Activated CD4-positive, alpha-beta T cell treated with anti-CD3 and anti-CD28 coated beads, Interleukin-2, amount 50 U/mL, for 16 hours (primary cell): ENCODE measurements around the gene GNPTAB.
"Not testable (repeated sequence)": the region's sequence is repeated elsewhere in the genome, so short reads cannot be mapped to it uniquely, and the experiment has no call there.

Experiments
- DNase-seq: peaks from one replicate; pipeline ENCODE4 v3.0.0-alpha.2; 2020

The GNPTAB gene

DNA sequence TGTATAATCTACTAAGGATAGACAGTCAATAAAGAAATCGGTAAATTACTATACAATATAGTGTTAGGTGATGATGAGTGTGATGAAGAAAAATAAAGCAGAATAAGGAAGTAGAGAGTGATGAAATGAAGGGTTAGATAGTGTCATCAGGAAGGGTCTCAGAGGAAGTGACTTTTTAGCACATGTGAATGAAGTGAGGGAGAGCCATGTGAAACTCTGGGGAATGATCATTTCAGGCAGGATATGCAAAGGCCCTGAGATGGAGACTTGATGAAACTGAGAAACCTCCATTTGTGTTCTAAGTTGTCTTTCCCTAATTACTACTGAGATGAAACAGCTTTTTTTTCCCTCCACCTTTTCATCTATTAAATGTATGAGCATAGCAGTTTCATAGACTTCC is 19.4 kb upstream of the GNPTAB start:
- no peak for DNase-seq

GRCh38 chr12:101847325-101847724 is 16.6 kb upstream of the GNPTAB start:
- DNase-seq: no peak

DNA sequence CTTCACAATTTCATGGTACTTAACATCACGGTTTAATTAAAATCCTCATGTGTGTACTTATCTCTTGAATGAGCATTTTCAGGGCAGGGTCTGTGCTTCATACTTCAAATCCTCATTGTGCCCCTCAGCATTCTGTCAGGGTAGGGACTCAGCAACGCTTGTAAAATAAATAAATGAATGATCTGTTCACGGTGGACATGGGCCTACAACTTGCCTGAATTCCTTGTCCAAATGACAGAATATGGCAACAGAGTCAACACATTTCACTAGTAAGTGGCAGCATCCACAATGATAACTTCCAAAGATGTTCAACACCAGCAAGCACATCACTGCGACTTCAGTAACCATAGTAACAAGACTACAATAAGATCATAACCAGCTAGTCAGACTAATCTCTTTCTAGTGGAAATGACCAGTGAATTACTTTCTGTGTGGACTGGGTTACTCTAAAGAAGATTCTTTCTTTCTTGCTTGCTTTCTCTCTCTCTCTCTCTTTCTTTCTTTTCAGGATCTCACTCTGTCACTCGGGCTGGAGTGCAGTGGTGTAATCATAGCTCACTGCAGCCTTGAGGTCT is 14.5 kb upstream of the GNPTAB start:
- no peak for DNase-seq

DNA sequence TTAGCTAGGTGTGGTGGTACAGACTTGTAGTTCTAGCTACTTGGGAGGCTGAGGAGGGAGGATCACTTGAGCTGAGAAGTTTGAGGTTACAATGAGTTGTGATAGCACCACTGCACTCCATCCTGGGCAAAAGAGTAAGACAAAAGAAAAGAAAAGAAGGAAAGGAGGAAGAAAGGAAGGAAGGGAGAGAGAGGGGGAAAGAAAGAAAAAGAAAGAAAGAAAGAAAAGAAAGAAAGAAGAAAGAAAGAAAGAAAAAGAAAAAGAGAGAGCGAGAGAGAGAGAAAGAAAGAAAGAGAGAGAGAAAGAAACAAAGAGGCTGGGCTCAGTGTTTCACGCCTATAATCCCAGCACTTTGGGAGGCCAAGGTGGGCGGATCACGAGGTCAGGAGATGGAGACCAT is 10.3 kb upstream of the GNPTAB start:
- no peak for DNase-seq

DNA sequence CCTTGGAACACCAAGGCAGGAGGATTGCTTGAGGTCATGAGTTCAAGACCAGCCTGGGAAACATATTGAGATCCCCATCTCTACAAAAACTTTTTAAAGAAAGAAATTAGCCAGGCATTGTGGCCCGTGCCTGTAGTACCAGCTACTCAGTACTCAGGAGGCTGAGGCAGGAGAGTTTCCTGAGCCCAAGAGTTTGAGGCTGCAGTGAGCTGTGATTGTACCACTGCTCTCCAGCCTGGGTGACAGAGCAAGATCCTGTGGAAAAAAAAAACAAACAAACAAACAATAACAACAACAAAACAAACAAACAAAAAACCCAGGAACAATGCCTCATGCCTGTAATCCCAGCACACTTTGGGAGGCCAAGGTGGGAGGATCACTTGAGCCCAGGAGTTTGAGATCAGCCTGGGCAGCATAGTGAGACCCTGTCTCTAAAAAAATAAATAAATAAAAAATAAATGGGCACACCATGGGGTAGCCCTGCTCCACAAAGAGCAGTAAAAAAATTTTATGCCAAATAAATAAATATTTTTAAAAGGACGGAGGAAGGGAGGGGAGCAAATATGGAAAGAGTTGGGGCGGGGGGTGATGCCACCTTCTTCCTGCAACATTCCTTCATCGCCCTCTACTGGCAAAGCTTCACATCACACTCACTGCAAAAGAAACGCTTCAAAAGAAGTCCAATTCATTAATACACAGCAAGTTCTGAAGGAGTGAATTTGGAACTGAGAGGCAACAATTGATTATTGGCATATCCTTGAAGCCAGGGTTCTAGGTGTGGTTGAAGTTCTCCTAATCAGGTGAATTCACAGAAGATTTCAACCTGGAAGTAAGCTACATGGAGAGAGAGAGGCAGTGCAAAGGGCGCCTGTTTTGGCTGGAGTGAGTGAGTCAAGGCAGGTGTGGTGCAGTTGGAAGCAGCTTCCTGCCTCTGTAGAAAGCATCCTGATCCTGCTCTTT is 8.8 kb upstream of the GNPTAB start:
- peak; percentile 74 for DNase-seq

DNA sequence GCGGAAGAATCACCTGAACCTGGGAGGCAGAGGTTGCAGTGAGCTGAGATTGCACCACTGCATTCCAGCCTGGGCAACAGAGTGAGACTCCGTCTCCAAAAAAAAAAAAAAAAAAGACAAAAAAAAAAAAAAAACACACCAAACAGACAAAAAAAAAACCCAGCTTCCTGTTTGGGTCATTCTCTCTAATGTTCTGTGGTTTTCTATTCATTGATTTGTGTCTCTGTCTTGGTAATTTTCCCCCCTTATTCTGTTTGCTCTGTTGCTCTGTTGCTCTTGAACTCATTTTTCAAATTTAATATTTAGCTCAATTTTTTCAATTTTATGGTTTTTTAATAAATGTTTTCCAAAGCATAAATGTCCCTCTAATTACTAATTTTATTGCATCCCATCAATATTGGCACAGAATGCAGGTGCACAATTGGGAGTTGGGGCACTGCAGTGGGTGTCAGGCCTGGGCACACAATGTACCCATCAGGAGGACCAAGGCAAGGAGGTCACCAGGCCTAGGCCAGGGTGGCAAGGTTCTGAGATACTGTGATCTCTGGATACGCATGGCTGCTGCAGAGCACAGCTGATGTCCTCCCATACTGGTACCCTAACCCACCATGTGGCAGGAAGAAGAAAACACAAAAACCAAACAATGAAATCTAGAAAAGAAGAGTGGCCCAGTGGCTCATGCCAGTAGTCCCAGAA is 8.0 kb upstream of the GNPTAB start:
- DNase-seq: no peak

DNA sequence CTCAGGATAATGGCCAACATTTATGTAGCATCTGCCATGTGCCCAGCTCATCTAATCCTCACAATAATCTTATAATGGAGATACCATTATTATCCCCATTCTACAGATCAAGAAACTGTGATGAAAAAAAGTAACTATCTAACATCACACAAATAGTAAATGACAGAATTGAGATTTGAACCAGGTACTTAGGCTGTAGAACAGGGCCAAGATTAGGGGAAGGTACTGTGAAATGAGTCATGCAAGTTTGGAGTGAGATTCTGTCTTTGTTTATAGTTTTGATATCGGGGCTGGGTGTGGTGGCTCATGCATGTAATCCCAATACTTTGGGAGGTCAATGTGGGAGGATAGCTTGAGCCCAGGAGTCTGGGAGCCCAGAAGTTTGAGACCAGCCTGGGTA is 1.3 kb upstream of the GNPTAB start:
- DNase-seq: no peak

DNA sequence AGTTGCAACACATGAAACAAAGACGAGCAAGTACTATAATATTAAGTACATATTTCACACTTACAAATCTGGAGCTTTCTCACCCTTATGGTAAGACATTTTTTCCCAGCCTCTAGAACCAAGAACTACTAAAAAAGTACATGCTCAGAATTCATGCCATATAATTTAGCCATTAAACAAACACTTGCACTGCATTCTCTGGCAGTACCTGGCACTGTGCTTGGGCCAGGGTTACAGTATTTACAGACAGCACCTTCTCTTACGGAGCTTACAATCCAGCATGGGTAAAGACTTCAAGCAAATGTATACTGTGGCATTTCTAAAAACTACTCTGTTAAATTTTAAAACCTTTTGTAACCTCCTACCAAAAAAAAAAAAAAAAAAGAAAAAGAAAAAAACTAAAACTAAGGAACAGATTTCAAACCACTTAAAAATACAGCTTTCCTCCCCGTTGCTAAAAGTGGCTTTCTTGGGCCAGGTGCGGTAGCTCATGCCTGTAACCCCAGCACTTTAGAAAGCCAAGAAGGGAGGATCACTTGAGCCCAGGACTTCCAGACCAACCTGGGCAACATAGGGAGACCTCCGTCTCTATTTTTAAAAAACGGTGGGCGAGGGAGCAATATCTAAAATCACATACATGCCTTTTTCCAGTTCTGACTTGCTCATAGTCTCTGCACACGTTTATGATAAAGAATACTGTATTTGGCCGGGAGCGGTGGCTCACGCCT is 956 bp downstream of the GNPTAB start:
- DNase-seq: no peak

GRCh38 chr12:101828463-101829196 is 2.1 kb downstream of the GNPTAB start:
- no peak for DNase-seq

DNA sequence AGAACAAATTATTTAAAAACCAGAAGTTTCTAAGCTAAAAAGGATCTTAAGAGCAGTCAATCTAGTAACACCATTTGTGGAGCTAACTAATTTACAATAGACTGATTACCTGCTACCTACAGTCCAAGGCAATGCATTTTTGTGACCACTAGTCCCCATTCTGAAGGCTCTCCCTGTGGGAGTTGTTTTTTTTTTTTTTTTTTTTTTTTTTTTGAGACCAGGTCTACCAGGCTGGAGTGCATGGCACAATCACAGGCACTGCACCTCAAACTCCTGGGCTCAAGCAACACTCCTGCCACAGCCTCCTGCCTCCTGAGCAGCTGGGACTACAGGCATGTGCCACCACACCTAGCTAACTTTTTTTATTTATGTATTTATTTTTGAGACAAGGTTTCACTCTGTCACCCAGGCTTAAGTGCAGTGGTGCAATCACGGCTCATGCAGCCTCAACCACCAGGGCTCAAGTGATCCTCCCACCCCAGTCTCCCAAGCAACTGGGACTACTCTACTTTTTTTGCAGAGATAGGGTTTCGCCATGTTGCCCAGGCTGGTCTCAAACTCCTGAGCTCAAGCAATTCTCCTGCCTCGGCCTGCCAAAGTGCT is 3.9 kb downstream of the GNPTAB start:
- DNase-seq: no peak

GRCh38 chr12:101824831-101825230 is 5.9 kb downstream of the GNPTAB start:
- DNase-seq: no peak

- peak; percentile 86 for DNase-seq
Measured at GRCh38 chr12:101823891-101824290, 6.9 kb downstream of the GNPTAB start.

DNA sequence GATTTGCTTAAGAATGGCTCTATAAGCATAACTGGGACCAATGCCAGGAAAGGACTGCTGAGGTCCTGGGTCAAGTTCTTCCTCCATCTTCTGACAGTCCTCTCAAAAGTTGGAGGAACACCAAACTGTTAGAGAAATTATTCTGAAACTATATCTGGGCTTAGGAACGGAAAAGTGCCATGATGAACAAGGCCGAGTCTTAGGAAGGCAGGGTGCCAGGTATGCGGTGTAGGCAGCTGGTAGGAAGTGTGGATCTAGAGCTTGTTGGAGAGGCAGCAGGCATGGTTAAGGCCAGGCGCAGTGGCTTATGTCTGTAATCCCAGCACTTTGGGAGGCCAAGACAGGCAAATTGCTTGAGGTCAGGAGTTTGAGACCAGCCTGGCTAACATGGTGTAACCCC is 7.7 kb downstream of the GNPTAB start:
- DNase-seq: no peak

DNA sequence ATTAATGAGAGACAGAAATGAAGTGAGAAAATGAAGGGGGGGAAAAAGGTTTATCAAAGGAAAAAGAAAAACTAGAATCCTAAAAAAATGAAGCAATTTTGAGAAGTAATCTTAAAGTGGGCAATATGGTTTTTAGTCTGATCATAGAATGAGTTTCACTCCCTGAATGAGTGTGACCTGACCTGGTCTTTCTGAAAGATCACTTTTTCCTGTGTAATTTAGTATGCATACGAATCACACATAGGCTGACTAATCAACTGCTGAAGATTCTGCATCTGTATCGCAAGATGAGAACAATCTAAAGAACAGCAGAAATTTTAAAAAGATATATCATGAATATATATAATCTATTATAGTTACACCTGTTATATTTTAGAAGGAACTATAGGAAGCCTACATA is 11.3 kb downstream of the GNPTAB start:
- peak; percentile 78 for DNase-seq

DNA sequence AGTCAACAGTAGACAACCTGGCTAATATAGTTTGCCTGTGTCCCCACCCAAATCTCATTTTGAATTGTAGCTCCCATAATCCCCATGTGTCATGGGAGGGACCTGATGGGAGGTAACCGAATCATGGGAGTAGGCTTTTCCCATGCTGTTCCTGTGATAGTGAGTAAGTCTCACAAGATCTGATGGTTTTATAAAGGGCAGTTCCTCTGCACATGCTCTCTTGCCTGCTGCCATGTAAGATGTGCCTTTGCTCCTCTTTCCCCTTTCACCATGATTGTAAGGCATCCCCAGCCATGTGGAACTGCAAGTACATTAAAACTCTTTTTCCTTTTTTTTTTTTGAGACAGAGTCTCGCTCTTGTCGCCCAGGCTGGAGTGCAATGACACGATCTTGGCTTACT is 12.1 kb downstream of the GNPTAB start:
- not testable (repeated sequence) for DNase-seq

DNA sequence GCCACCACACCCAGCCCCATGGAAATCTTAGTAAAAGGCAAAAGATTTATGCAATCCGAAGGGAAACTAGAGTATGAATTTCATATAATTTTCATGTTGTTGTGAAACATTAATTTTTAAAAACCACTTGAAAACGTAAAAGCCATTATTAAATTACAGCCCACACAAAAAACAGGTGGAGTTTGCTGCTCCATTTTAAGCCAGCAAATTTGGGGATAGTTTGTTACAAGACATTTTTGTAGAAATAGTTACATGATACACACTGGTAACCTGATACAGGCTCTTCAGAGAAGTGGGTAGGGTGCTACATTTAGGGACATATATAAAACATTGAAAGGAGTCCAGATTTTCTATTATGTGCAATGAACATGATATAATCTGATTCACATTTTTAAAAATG is 17.6 kb downstream of the GNPTAB start:
- no peak for DNase-seq

- not testable (repeated sequence) for DNase-seq
Measured at GRCh38 chr12:101812716-101813115, 18.0 kb downstream of the GNPTAB start.

GRCh38 chr12:101811342-101811741 is 19.4 kb downstream of the GNPTAB start:
- DNase-seq: not testable (repeated sequence)

DNA sequence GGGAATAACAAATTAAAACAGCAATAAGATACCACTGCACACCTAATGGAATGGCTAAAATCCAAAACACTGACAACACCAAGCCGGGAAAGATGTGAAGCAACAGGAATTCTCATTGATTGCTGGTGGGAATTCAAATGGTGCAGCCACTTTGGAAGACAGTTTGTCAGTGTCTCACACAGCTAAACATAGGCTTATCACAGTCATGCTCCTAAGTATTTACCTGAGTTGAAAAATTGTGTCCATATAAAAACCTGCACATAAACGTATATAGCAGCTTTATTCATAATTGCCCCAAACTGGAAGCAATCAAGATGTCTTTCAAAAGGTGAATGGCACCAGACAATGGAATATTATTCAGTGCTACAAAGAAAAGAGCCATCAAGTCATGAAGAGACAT is 21.6 kb downstream of the GNPTAB start:
- DNase-seq: no peak

GRCh38 chr12:101806265-101806664 is 24.5 kb downstream of the GNPTAB start:
- no peak for DNase-seq

DNA sequence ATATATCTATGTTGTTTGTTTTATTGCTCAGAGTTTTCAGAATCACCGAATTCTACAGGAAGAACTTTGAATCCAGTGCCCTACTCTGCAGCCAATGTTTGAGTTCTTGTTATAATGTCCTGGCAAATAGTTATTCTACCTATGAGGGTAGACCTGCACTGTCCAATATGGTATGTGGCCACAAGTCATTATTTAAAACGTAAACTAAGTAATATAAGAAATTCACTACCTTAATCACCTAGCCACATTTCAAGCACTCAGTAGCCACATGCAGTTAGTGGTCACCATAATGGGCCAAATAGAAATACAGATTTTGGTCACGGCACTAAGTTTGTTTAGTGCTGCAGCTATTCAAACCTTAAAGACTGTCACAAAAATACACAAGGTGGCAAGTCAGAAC is 26.4 kb downstream of the GNPTAB start:
- DNase-seq: no peak

DNA sequence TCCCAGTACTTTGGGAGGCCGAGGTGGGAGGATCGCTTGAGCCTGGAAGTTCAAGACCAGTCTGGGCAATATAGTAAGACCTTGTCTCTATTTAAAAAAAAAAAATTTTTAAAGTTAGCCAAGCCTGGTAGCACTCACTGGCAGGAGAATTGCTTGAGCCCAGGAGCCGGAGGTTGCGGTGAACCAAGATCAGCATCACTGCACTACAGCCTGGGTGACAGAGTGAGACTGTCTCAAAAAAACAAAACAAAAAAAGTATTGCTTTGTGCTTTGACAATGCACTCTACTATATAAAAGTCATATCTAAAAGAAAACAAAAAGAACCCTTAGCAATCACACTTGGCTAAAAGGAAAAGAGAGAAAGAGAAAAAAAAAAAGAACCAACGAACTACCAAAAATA is 26.8 kb downstream of the GNPTAB start:
- DNase-seq: no peak
